NB4 (cell line): ENCODE measurements around the gene OPA1.

Experiments
- POLR2A ChIP-seq: IDR thresholded peaks from 2 replicates; pipeline ENCODE4 v1.6.1; 2011; ENCODE audit warnings: mild to moderate bottlenecking; ENCODE audit not compliant: insufficient read length; ENCODE audit errors: extremely low read depth
- TF ChIP-seq, protein P1 (sequence below): IDR thresholded peaks from one replicate; pipeline ENCODE4 v1.5.1; 2012; ENCODE audit warnings: low read depth, low read length
- TF ChIP-seq, protein P2 (sequence below): IDR thresholded peaks from 2 replicates; pipeline ENCODE4 v1.6.1; 2011; ENCODE audit warnings: low read depth, low read length

DNA sequence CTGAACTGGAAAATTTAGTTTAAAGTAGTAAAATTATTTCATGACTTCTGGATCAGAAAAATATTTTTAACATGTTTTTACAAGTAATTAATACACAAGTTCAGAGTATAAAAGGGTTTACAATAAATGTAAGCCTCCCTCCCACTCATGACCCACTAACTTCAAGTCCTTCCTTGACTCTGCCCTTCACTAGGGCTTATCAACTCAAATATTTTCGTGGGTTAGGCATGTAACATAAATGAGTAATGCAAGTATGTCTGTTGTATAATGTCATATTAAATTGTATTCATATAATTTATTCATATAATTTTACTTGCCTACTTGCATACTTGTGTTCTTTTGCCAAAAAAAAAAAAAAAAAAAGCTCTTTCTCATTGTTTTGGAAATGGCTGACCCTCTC, 3.4 kb upstream of the OPA1 start:
- TF ChIP-seq, protein P1, sequence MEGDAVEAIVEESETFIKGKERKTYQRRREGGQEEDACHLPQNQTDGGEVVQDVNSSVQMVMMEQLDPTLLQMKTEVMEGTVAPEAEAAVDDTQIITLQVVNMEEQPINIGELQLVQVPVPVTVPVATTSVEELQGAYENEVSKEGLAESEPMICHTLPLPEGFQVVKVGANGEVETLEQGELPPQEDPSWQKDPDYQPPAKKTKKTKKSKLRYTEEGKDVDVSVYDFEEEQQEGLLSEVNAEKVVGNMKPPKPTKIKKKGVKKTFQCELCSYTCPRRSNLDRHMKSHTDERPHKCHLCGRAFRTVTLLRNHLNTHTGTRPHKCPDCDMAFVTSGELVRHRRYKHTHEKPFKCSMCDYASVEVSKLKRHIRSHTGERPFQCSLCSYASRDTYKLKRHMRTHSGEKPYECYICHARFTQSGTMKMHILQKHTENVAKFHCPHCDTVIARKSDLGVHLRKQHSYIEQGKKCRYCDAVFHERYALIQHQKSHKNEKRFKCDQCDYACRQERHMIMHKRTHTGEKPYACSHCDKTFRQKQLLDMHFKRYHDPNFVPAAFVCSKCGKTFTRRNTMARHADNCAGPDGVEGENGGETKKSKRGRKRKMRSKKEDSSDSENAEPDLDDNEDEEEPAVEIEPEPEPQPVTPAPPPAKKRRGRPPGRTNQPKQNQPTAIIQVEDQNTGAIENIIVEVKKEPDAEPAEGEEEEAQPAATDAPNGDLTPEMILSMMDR, result no peak
- TF ChIP-seq, protein P2, sequence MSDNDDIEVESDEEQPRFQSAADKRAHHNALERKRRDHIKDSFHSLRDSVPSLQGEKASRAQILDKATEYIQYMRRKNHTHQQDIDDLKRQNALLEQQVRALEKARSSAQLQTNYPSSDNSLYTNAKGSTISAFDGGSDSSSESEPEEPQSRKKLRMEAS, result no peak
- no peak for TF ChIP-seq POLR2A
